ENCODE results near the gene SP6.

DNA sequence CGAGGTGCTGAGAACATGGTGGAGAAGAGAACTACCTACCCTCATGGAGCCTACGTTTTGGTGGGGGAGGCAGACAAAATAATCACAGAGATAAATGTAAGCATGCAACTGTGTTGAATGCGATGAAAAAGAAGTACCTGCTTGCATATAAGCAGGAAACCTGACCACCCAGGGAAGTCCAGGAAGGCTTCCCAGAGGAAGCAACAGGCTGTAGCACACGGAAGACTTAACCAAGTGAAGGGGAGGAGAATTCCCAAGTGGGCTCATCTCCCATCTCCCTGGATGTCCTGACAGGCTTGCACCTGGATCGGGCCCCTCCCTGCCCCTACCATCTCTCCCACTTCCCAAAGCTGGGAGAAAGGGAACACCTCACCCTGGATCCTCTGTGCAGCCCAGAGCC lies 11.9 kb downstream of the SP6 start:
- TF ChIP-seq, protein P1, sequence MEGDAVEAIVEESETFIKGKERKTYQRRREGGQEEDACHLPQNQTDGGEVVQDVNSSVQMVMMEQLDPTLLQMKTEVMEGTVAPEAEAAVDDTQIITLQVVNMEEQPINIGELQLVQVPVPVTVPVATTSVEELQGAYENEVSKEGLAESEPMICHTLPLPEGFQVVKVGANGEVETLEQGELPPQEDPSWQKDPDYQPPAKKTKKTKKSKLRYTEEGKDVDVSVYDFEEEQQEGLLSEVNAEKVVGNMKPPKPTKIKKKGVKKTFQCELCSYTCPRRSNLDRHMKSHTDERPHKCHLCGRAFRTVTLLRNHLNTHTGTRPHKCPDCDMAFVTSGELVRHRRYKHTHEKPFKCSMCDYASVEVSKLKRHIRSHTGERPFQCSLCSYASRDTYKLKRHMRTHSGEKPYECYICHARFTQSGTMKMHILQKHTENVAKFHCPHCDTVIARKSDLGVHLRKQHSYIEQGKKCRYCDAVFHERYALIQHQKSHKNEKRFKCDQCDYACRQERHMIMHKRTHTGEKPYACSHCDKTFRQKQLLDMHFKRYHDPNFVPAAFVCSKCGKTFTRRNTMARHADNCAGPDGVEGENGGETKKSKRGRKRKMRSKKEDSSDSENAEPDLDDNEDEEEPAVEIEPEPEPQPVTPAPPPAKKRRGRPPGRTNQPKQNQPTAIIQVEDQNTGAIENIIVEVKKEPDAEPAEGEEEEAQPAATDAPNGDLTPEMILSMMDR (IDR thresholded peaks at IDR 0.05), result no peak
- no peak for TF ChIP-seq POLR2A (IDR thresholded peaks at IDR 0.05)
